SW480 (cell line): Measurements from ENCODE around the gene GTF3C2.

Source experiments
- DNase-seq: peaks from one replicate; pipeline ENCODE4 v3.0.0-alpha.2; 2016; ENCODE audit warnings: low spot score

The GTF3C2 gene

GRCh38 chr2:27356382-27357181 lies at the start of gene GTF3C2:
GTF3C2 (minus strand) TSS chr2:27356764; CDS start chr2:27343554, 13,210 bp downstream.
- DNase-seq, result peak; percentile 99

GRCh38 chr2:27400348-27401135 lies 44.0 kb upstream of the GTF3C2 start:
- no peak for DNase-seq

- no peak for DNase-seq
Observed at GRCh38 chr2:27398962-27399361, 42.4 kb upstream of the GTF3C2 start.

GRCh38 chr2:27393225-27393624 lies 36.7 kb upstream of the GTF3C2 start:
- no peak for DNase-seq

GRCh38 chr2:27390822-27391679 lies 34.5 kb upstream of the GTF3C2 start:
- no peak for DNase-seq

GRCh38 chr2:27381577-27382181 lies 25.1 kb upstream of the GTF3C2 start:
- no peak for DNase-seq

GRCh38 chr2:27380626-27381545 lies 24.3 kb upstream of the GTF3C2 start, which contains the start of gene ZNF513:
ZNF513 (minus strand) TSS chr2:27380734; CDS start chr2:27380526, 208 bp downstream.
- peak; percentile 92 for DNase-seq

- DNase-seq, result peak; percentile 54
Observed at GRCh38 chr2:27379836-27380625, 23.5 kb upstream of the GTF3C2 start.

GRCh38 chr2:27379383-27379835 lies 22.8 kb upstream of the GTF3C2 start:
- no peak for DNase-seq

- no peak for DNase-seq
Observed at GRCh38 chr2:27378809-27379290, 22.3 kb upstream of the GTF3C2 start.

GRCh38 chr2:27378096-27378808 lies 21.7 kb upstream of the GTF3C2 start:
- no peak for DNase-seq

GRCh38 chr2:27377618-27378095 lies 21.1 kb upstream of the GTF3C2 start:
- no peak for DNase-seq

- no peak for DNase-seq
Observed at GRCh38 chr2:27376866-27377617, 20.5 kb upstream of the GTF3C2 start.

GRCh38 chr2:27376151-27376865 lies 19.7 kb upstream of the GTF3C2 start:
- no peak for DNase-seq

GRCh38 chr2:27375513-27376099 lies 19.0 kb upstream of the GTF3C2 start:
- DNase-seq, result no peak

- DNase-seq, result no peak
Observed at GRCh38 chr2:27373567-27373966, 17.0 kb upstream of the GTF3C2 start.

GRCh38 chr2:27372937-27373336 lies 16.4 kb upstream of the GTF3C2 start:
- no peak for DNase-seq
